ENCODE results near the gene WDR7.

The WDR7 gene

GRCh38 chr18:56953428-56954198, 302.5 kb downstream of the WDR7 start:
- DNase-seq = no peak

GRCh38 chr18:56955490-56955889, 304.3 kb downstream of the WDR7 start:
- DNase-seq = no peak

GRCh38 chr18:56959120-56959519, 308.0 kb downstream of the WDR7 start:
- no peak for DNase-seq

- DNase-seq = peak; percentile 40
Observed at GRCh38 chr18:56962322-56962721, 311.2 kb downstream of the WDR7 start.

GRCh38 chr18:56967035-56967434, 315.9 kb downstream of the WDR7 start:
- DNase-seq = no peak

GRCh38 chr18:56973487-56973886, 322.3 kb downstream of the WDR7 start:
- DNase-seq = no peak

- no peak for DNase-seq
Observed at GRCh38 chr18:56974141-56974540, 323.0 kb downstream of the WDR7 start.

- DNase-seq = no peak
Observed at GRCh38 chr18:56975276-56975675, 324.1 kb downstream of the WDR7 start.

- no peak for DNase-seq
Observed at GRCh38 chr18:56977309-56977708, 326.1 kb downstream of the WDR7 start.

- no peak for DNase-seq
Observed at GRCh38 chr18:56977771-56978170, 326.6 kb downstream of the WDR7 start.

GRCh38 chr18:56980151-56980550, 329.0 kb downstream of the WDR7 start:
- no peak for DNase-seq

- no peak for DNase-seq
Observed at GRCh38 chr18:56982766-56983165, 331.6 kb downstream of the WDR7 start.

- no peak for DNase-seq
Observed at GRCh38 chr18:56983275-56983992, 332.3 kb downstream of the WDR7 start.

- no peak for DNase-seq
Observed at GRCh38 chr18:56984731-56985130, 333.6 kb downstream of the WDR7 start.

GRCh38 chr18:56986829-56987228, 335.7 kb downstream of the WDR7 start:
- DNase-seq = no peak

- DNase-seq = no peak
Observed at GRCh38 chr18:56987236-56987635, 336.1 kb downstream of the WDR7 start.

GRCh38 chr18:56988022-56988421, 336.9 kb downstream of the WDR7 start:
- DNase-seq = no peak

GRCh38 chr18:56990678-56991077, 339.5 kb downstream of the WDR7 start:
- DNase-seq = no peak

GRCh38 chr18:56992777-56993176, 341.6 kb downstream of the WDR7 start:
- DNase-seq = no peak

GRCh38 chr18:56995579-56996188, 344.5 kb downstream of the WDR7 start:
- peak; percentile 15 for DNase-seq

- no peak for DNase-seq
Observed at GRCh38 chr18:56997200-56997599, 346.0 kb downstream of the WDR7 start.

- no peak for DNase-seq
Observed at GRCh38 chr18:56999823-57000222, 348.7 kb downstream of the WDR7 start.

- DNase-seq = peak; percentile 67
Observed at GRCh38 chr18:57002627-57003026, 351.5 kb downstream of the WDR7 start.

- no peak for DNase-seq
Observed at GRCh38 chr18:57003342-57003741, 352.2 kb downstream of the WDR7 start.

All from NCI-H1092 (cell line).